Smooth muscle cell (in vitro differentiated cells): ENCODE data around the gene SOHLH1. TPM values are rescaled to one million over a fixed set of nuclear protein-coding genes. Genes with fewer than 3 reads are reported as not detected.

Experiments used
- DNase-seq: peaks from one replicate; lab custom pipeline; 2025; ENCODE audit not compliant: unreplicated experiment; lab: John Stamatoyannopoulos, UW
- H2AFZ ChIP-seq: fragments of 200-600 bp; sonication (generic); 2 replicates; pipeline ENCODE4 v1.6.0; 2016; ENCODE audit warnings: antibody characterized with exemption, low read depth, mild to moderate bottlenecking
- H3F3A ChIP-seq: fragments of 200-600 bp; sonication (generic); 2 replicates; pipeline ENCODE4 v1.6.0; 2017; ENCODE audit warnings: antibody characterized with exemption, low read depth
- H3K27ac ChIP-seq: fragments of 200-600 bp; sonication (generic); 2 replicates; pipeline ENCODE4 v1.5.1; 2016; ENCODE audit warnings: low read depth, mild to moderate bottlenecking
- H3K27me3 ChIP-seq: fragments of 200-600 bp; sonication (generic); 2 replicates; pipeline ENCODE4 v1.6.1; 2016; ENCODE audit warnings: low read depth, mild to moderate bottlenecking
- H3K36me3 ChIP-seq: fragments of 200-600 bp; sonication (generic); 2 replicates; pipeline ENCODE4 v1.5.1; 2016; ENCODE audit warnings: low read depth
- H3K4me1 ChIP-seq: fragments of 200-600 bp; sonication (generic); 2 replicates; pipeline ENCODE4 v1.5.1; 2016; ENCODE audit warnings: low read depth
- H3K4me2 ChIP-seq: fragments of 200-600 bp; sonication (generic); 2 replicates; pipeline ENCODE4 v1.6.0; 2016; ENCODE audit warnings: mild to moderate bottlenecking
- H3K4me3 ChIP-seq: fragments of 200-600 bp; sonication (generic); 2 replicates; pipeline ENCODE4 v1.5.1; 2016; ENCODE audit warnings: mild to moderate bottlenecking
- H3K79me2 ChIP-seq: fragments of 200-600 bp; sonication (generic); 2 replicates; pipeline ENCODE4 v1.6.0; 2016; ENCODE audit warnings: low read depth, mild to moderate bottlenecking
- H3K9ac ChIP-seq: fragments of 200-600 bp; sonication (generic); 2 replicates; pipeline ENCODE4 v1.6.0; 2016; ENCODE audit warnings: low read depth
- H3K9me3 ChIP-seq: fragments of 200-600 bp; sonication (generic); replicated peaks from 2 replicates; pipeline ENCODE4 v1.5.1; 2016; ENCODE audit warnings: low read depth
- H4K20me1 ChIP-seq: fragments of 200-600 bp; sonication (generic); 2 replicates; pipeline ENCODE4 v1.6.0; 2016; ENCODE audit warnings: low read depth
- WGBS: methylation state at CpG from one replicate; pipeline ENCODE4 v1.1.7; 2016; ENCODE audit warnings: low lambda C conversion rate; 5-methylcytosine and 5-hydroxymethylcytosine counted together
- polyA plus RNA-seq: library from polyadenylated mRNA; unstranded; fragments of >200 nt; fragmentation: Nextera tagmentation; extraction: Ambion mirVana; gene quantifications from 2 replicates; pipeline ENCODE4 v1.2.1, GENCODE V29; 2016
- total RNA-seq: library from RNA; depleted of rRNA; stranded (reverse); fragments of >200 nt; gene quantifications from 2 replicates; pipeline ENCODE4 v1.2.3, GENCODE V29; 2014
- TF ChIP-seq, protein P1 (sequence below): fragments of 200-600 bp; sonication (generic); IDR thresholded peaks from 2 replicates; pipeline ENCODE4 v1.5.1; 2017; ENCODE audit warnings: borderline replicate concordance, mild to moderate bottlenecking, antibody characterized with exemption; ENCODE audit not compliant: insufficient read depth, poor library complexity, severe bottlenecking

SOHLH1 gene
- total and polyA plus RNA-seq, 2 experiments from 2014 or later, result not detected

DNA sequence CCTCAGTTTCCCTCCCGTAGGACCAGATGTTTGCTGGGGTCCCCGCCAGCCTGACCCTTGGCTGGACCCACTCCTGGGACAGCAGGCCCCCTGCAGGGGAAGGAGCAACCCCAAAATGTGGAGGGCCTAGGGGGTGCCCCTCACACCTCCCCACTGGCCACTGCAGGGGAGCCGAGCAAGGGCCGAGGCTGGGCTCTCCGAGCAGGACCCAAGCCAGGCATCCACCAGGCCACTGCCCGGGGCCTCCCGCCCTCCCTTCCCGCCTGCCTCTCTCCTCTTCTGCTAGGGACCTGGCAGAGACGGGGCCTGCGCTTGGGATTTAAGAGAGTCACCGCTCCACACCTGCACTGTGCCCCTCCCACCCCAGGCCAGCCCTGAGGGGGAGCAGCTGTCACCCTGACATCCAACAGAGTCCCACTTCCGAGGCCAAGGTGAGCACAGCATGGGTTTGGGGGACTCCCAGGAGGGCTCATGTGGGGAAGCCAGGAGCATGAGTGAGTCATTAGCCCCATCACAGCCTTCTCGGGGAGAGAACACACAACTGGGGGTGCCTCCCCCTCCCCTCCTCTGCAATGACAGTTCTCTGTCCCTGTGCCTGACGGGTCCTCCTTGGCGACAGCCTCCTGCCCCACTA is 15.8 kb downstream of the SOHLH1 start:
- DNase-seq, result no peak
- WGBS, result 85% methylated on average over 8 of the region's 15 CpGs
- Histone ChIP-seq H3K9ac (no peak overlapping the region), H3K4me3 (no peak overlapping the region), H3F3A (no peaks in the 10 kb centered on the region), H2AFZ (no peak overlapping the region), H3K36me3 (no peaks in the 10 kb centered on the region), H3K4me1 (no peaks in the 10 kb centered on the region), H3K79me2 (no peaks in the 10 kb centered on the region), H3K9me3 (no peaks in the 10 kb centered on the region), H3K4me2 (no peak overlapping the region), H3K27me3 (no peaks in the 10 kb centered on the region), H4K20me1 (no peaks in the 10 kb centered on the region), H3K27ac (no peak overlapping the region)
- TF ChIP-seq, protein P1, sequence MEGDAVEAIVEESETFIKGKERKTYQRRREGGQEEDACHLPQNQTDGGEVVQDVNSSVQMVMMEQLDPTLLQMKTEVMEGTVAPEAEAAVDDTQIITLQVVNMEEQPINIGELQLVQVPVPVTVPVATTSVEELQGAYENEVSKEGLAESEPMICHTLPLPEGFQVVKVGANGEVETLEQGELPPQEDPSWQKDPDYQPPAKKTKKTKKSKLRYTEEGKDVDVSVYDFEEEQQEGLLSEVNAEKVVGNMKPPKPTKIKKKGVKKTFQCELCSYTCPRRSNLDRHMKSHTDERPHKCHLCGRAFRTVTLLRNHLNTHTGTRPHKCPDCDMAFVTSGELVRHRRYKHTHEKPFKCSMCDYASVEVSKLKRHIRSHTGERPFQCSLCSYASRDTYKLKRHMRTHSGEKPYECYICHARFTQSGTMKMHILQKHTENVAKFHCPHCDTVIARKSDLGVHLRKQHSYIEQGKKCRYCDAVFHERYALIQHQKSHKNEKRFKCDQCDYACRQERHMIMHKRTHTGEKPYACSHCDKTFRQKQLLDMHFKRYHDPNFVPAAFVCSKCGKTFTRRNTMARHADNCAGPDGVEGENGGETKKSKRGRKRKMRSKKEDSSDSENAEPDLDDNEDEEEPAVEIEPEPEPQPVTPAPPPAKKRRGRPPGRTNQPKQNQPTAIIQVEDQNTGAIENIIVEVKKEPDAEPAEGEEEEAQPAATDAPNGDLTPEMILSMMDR, result no peak

DNA sequence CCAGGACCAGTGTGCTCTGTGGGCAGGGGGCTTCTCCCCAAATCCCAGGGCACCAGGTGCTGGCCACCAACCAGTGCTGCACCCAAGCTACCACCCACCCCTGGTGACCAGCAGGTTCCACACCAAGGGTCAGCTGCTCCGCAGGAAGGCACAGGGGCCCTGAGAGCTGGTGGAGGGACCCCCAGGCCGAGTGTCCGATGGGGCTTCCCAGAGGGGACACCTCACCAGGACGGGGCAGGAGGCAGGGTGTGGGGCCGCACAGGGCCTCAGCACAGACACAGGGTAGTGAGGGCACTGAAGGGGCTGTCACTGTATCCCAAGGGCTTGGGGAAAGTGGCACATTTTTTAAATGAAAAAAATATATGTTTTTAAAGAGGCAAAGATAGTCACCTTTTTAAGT is 18.1 kb downstream of the SOHLH1 start:
- no peaks in the 10 kb centered on the region for H3K36me3 ChIP-seq
- H3K27me3 ChIP-seq, result no peaks in the 10 kb centered on the region
- no peaks in the 10 kb centered on the region for H3K4me1 ChIP-seq
- no peak for DNase-seq
- no peaks in the 10 kb centered on the region for H4K20me1 ChIP-seq
- H3K4me2 ChIP-seq, result no peak overlapping the region
- WGBS, result 96% methylated on average over 5 of the region's 5 CpGs
- TF ChIP-seq, protein P1, result no peak
- H3K4me3 ChIP-seq, result no peak overlapping the region
- no peaks in the 10 kb centered on the region for H3K9me3 ChIP-seq
- H3K79me2 ChIP-seq, result no peaks in the 10 kb centered on the region
- no peaks in the 10 kb centered on the region for H3F3A ChIP-seq
- no peak overlapping the region for H2AFZ ChIP-seq
- H3K27ac ChIP-seq, result no peak overlapping the region
- H3K9ac ChIP-seq, result no peak overlapping the region

DNA sequence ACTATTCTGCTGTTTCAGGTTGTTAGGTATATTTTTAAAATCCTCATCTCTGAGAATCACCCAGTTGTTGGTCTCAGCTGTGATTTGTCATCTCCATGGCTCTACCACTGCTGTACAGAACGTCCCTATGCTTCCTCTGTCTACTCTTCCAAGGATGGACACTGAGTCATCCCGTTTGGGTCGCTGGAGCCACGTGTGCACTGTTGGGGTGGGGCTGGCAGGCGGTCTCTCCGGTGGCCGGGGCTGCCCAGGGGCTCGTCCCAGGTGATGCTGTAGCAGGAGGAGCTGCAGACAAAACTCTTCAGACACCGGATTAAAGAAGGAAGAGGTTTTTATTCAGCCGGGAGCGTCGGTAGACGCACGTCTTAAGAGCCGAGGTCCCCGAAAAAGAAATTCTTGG is 19.2 kb downstream of the SOHLH1 start:
- Histone ChIP-seq H3K36me3 (no peaks in the 10 kb centered on the region), H3K79me2 (no peaks in the 10 kb centered on the region), H3F3A (no peaks in the 10 kb centered on the region), H3K9me3 (no peaks in the 10 kb centered on the region), H3K4me3 (no peak overlapping the region), H3K4me1 (no peaks in the 10 kb centered on the region), H3K9ac (no peak overlapping the region), H3K4me2 (no peak overlapping the region), H3K27me3 (no peaks in the 10 kb centered on the region), H4K20me1 (no peaks in the 10 kb centered on the region), H3K27ac (no peak overlapping the region), H2AFZ (no peak overlapping the region)
- TF ChIP-seq, protein P1, result no peak
- DNase-seq, result no peak
- 85% methylated on average over 16 of the region's 16 CpGs for WGBS

- Histone ChIP-seq H3K36me3 (no peaks in the 10 kb centered on the region), H3K4me2 (no peak overlapping the region), H3K9me3 (no peaks in the 10 kb centered on the region), H3K27me3 (no peaks in the 10 kb centered on the region), H2AFZ (no peak overlapping the region), H3K79me2 (no peaks in the 10 kb centered on the region), H4K20me1 (no peaks in the 10 kb centered on the region), H3K9ac (no peak overlapping the region), H3K27ac (no peak overlapping the region), H3F3A (no peaks in the 10 kb centered on the region), H3K4me1 (no peaks in the 10 kb centered on the region), H3K4me3 (no peak overlapping the region)
- 93% methylated on average over 9 of the region's 20 CpGs for WGBS
- TF ChIP-seq, protein P1, result no peak
- DNase-seq, result no peak
Observed at GRCh38 chr9:135678236-135679017, 20.9 kb downstream of the SOHLH1 start.
